GM19240 (cell line): ENCODE results near the gene CHKB.

Source experiments
- DNase-seq: peaks from one replicate; pipeline ENCODE4 v3.0.0; 2011; ENCODE audit warnings: low spot score; ENCODE audit not compliant: insufficient read length

CHKB gene

GRCh38 chr22:50599816-50600455 lies 17.3 kb upstream of the CHKB start:
- peak; percentile 67 for DNase-seq

DNA sequence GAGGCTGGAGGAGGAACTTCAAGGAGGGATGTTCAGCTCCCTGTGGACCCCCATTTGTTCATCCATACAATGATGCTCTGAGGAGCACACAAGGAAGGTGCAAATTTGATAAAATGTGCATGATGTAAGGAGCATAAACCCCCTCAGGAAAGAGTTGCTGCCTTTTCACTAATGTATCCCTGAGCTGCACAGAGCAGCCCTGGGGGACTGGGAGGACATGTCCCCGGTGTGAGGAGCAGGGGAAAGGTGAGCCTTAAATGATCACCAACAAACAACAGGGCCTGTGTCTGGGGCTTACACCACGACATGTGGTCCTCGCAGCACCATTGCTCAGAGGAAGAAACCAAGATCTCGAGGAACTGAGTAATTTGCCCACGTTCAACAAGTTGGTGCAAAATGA lies 14.4 kb upstream of the CHKB start:
- DNase-seq, result no peak

DNA sequence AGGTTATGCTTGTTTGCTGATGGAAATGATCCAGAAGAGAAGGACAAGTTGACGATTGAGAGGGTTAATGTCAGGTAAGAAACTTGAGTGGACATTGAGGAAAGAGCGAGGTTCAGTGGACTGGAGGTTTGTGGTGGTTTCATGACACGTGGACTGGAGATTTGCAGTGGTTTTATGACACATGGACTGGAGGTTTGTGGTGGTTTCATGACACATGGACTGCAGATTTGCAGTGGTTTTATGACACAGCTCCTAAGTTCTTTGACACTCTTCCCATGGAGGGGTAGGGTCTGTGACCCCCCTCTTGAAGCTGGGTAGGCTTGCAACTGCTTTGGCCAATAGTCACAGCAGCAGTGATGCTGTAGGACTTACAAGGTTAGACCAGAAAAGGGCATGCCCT lies 12.5 kb upstream of the CHKB start:
- DNase-seq, result no peak

DNA sequence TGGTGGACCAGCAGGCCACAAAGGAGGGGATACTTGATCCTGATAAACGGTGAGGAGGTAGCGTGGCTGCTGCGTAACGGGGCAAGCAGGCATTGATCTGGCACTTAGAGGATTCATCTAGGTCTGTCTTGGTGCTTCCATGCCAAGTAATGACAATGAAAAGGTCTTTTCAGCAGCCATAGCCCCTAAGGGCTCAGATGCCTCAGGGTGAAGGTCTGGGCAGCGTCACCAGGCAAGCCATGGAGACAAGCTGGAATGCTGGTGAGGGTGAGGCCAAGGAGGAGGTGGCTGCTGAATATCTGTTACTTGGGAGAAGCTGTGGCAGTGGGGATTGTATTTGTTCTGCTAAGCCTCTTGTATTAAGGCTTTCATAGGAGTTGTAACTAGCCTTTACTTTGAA lies 4.8 kb upstream of the CHKB start:
- DNase-seq, result no peak

- no peak for DNase-seq
These were observed 3.8 kb upstream of the CHKB start for GRCh38 chr22:50586416-50586815.

DNA sequence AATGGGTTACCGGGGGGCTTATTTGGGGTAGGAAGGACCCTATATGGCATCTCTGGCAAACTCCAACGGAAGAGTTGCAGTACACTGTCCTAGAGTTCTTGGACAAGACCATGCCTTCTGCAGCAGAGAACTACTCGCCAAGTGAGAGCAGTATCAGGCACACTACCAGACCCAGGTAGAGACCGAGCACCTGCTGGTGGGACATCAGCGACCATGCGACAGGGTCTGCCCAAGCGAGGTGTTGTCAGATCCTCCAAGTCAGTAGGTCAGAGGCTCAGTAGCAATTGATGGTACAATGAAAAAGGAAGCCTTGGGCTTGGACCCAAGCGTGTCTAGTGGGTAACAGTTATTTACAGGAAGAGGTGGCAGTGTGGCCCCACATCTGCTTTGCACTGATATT lies 3.1 kb upstream of the CHKB start:
- DNase-seq, result no peak

GRCh38 chr22:50585238-50585637 lies 2.6 kb upstream of the CHKB start:
- DNase-seq, result no peak

DNA sequence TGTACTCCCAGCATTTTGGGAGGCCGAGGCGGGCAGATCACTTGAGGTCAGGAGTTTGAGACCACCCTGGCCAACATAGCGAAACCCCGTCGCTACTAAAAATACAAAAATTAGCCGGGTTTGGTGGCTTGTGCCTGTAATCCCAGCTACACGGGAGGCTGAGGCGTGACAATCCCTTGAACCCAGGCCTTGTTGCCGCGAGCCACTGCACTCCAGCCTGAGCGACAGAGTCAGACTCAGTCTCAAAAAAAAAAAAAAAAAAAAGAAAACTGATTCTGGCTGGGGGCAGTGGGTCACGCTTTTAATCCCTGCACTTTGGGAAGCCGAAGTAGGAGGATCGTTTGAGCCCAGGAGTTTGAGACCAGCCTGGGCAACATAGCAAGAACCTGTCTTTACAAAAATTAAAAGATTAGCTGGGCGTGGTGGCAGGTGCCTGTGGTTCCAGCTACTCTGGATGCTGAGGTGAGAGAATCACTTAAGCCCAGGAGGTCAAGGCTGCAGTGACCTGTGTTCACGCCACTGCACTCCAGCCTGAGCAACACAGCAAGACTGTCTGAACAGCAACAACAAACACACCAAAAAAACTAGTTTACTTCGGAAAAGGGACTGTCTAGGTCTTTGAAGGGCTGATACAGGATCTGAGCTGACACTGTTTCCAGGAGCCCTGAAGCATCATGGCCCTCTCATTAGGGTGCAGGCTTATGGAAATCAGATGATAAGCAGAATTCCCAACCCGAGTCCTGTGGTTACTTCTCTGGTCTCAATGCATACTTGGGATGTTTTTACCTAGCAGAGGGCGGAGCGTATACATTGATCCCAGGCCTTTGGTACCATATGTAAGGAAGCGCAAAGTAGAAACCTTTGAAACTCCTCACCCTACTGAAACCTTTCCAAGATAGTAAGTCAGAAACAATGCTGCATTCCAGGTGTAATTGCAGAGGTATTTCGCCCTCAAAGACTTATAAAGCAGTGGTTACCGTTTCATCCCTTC lies 1.8 kb upstream of the CHKB start:
- DNase-seq, result no peak

- DNase-seq, result no peak
These were observed 729 bp upstream of the CHKB start for GRCh38 chr22:50583294-50583861.

GRCh38 chr22:50581950-50582492 lies 628 bp downstream of the CHKB start:
- DNase-seq, result peak; percentile 52

- no peak for DNase-seq
These were observed 1.4 kb downstream of the CHKB start for GRCh38 chr22:50581031-50581949.

DNA sequence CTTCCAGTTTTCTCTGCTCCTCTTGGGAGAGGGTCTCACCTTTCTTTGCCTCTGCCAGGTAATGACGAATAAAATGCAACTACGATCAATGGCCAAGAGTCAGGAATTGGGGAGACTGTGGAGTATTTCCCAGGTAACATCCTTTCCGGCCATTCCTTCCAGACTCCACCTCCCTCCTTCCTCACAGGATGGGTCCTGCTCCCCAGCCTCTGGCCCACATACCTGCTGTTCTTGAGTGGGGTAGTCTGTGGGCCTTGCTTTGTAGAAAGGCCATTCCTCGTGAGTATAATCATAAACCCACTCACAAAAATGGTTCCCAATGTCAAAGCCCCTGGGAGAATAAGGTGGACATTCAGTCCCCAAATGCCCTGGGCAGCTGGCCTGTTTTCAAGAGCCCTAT lies 2.9 kb downstream of the CHKB start:
- no peak for DNase-seq

- DNase-seq, result no peak
These were observed 3.8 kb downstream of the CHKB start for GRCh38 chr22:50578776-50579310.

DNA sequence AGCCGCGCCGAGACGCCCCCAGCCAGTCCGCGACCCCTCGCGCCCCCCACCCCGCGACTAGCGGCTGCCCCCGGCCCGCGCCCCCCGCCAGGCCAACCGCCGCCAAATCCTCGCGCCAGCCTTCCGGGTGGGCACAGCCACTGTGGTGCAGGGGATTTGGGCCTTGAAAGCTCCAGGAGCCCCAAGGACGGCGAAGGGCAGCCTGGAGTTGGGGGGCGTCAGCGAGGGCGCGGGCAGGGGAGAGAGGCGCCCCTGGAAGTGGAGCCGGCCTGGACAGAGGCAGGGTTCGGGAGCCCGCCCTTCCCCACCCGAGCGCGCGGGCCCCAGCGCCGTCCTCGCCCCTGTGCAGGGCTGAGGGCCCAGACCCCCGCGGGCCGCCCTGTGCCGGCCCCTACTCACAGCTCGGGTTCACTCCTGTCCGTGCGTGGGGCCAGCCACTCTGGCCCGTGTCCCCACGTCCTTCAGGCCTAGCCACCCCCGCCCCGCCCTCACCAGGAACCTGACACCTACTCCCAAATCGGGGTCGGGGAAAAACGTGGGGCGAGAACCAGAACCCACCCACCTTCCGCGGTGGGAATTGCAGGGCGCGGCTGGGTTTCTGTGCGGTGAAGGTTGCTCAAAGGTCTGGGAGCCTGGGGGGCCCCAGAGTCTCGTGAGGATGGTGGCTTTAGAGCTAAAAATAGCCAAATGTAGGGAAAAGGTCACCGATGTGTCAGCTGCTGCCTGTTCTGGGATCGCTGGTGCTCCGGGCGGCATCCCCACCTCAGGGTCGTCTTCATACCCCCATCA lies 4.5 kb downstream of the CHKB start, which contains the start of gene CPT1B:
Gene CPT1B, minus strand, starts transcription at position 441 of the 789 bp plus-strand sequence. CDS start 512 bp downstream, outside the sequence.
- no peak for DNase-seq

GRCh38 chr22:50577697-50577986 lies 5.0 kb downstream of the CHKB start:
- DNase-seq, result no peak

- no peak for DNase-seq
These were observed 5.6 kb downstream of the CHKB start for GRCh38 chr22:50576806-50577696.

DNA sequence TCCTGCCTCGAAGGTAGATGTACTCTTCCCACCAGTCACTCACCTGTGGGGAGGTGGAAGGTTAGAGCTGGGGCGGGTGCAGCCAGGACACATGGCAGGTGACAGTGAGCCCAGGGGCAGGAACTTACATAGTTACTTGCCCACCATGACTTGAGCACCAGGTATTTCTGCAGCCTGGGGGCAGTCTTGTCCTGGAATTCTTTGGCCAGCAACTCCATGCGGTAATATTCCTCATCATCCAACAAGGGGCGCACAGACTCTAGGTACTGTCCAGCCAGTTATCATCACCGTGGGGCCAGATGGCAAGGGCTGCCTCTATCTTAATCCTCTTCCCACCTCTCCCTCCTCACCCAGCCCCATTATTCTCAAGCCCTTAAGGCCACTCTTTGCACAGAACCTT lies 6.6 kb downstream of the CHKB start:
- DNase-seq, result no peak

DNA sequence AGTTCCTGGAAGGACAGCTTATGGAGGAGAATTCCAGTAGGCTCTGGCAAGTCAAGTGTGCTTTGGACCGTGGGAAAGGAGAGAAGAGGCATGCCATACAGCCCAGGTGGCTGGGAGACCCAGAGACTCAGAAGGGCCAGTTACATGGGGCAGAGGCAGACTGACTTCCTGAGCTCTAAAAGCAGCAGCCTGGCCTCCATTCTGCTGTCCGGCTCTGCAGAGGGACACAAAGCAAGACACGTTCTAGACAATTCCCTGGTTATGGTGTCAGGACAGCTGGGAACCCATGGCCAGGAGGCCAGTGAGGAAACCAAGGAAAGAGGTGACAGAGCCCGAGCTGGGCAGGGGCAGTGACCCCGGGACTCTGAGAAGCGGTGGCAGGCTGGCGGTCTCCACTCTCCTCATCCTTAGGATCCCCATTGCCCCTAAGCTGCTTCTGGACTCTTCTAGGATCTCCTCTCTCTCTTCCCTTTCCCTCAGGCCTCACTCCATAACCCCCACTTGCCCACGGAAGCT lies 7.2 kb downstream of the CHKB start:
- DNase-seq, result no peak

- DNase-seq, result no peak
These were observed 8.3 kb downstream of the CHKB start for GRCh38 chr22:50574383-50574755.
